B cell (primary cell): ENCODE results near the gene MYOZ2. TPM values are rescaled to one million over a fixed set of nuclear protein-coding genes. Genes with fewer than 3 reads are reported as not detected.

Experiments
- ATAC-seq: fragments of 200-7000 bp; cut with Tn5 transposase; one replicate; pipeline ENCODE4 v1.10.0; 2021; ENCODE audit warnings: low read depth, mild to moderate bottlenecking, moderate number of reproducible peaks, moderate library complexity
- CTCF ChIA-PET: fragments of 350-600 bp; sonication (Branson Sonifier 250); formaldehyde crosslinking; loops from one replicate; lab custom pipeline; 2021; ENCODE audit warnings: antibody characterized with exemption, inconsistent platforms; lab: Charles Lee
- POLR2A ChIA-PET: fragments of 350-600 bp; sonication (Branson Sonifier 250); formaldehyde crosslinking; loops from one replicate; lab custom pipeline; 2021; ENCODE audit warnings: antibody characterized with exemption; lab: Charles Lee
- DNase-seq: peaks from one replicate; pipeline ENCODE4 v3.0.0; 2013
- H2AFZ ChIP-seq: 2 replicates; pipeline ENCODE4 v1.6.1; 2012; ENCODE audit warnings: mild to moderate bottlenecking, low read depth, low read length; ENCODE audit not compliant: insufficient read depth, poor library complexity, severe bottlenecking
- H3K27ac ChIP-seq, 2 donors: 1 replicate in 1 of 2; 2 replicates in 1 of 2; pipeline ENCODE4 v1.5.1; 2012 to 2013; ENCODE audit warnings: low read length in 2 of 2, mild to moderate bottlenecking in 2 of 2, moderate library complexity in 1 of 2
- H3K27me3 ChIP-seq, 4 experiments: fragments of 200-600 bp in 1 of 4; sonication (generic) in 1 of 4; replicated peaks in 1 of 4; 1 replicate in 2 of 4; 2 replicates in 2 of 4; pipeline versions ENCODE4 v1.6.1 to v1.7.0; 2013 to 2016; ENCODE audit warnings: low read length in 3 of 4, mild to moderate bottlenecking in 2 of 4, mixed read lengths in 1 of 4, moderate library complexity in 1 of 4; ENCODE audit not compliant: insufficient read depth in 4 of 4, control insufficient read depth in 3 of 4; ENCODE audit errors: control extremely low read depth in 1 of 4
- H3K36me3 ChIP-seq, 2 experiments: replicated peaks in 1 of 2; 1 replicate in 1 of 2; 2 replicates in 1 of 2; pipeline versions ENCODE4 v1.6.1 to v1.7.1; 2013; ENCODE audit warnings: low read length in 1 of 2; ENCODE audit not compliant: insufficient read depth in 2 of 2, control insufficient read depth in 1 of 2; ENCODE audit errors: control extremely low read depth in 1 of 2, extremely low read depth in 1 of 2
- H3K4me1 ChIP-seq, 2 donors: fragments of 200-600 bp in 1 of 2; sonication (generic) in 1 of 2; 1 replicate in 1 of 2; 2 replicates in 1 of 2; pipeline versions ENCODE4 v1.5.1 to v1.6.1; 2013 to 2017; ENCODE audit warnings: low read length in 2 of 2; ENCODE audit not compliant: control insufficient read depth in 2 of 2, insufficient read depth in 2 of 2
- H3K4me2 ChIP-seq: replicated peaks from 2 replicates; pipeline ENCODE3; 2012; ENCODE audit warnings: mild to moderate bottlenecking, low read depth, low read length; ENCODE audit not compliant: poor library complexity, severe bottlenecking
- H3K4me3 ChIP-seq, 5 experiments: fragments of 200-600 bp in 1 of 5; sonication (generic) in 1 of 5; 1 replicate in 3 of 5; 2 replicates in 2 of 5; pipeline versions ENCODE4 v1.5.1 to v1.7.0; 2011 to 2016; ENCODE audit warnings: low read length in 4 of 5, mild to moderate bottlenecking in 4 of 5, low read depth in 2 of 5, control low read depth in 1 of 5, moderate library complexity in 1 of 5; ENCODE audit not compliant: insufficient read depth in 1 of 5; ENCODE audit errors: control extremely low read depth in 1 of 5, extremely low read depth in 1 of 5
- H3K79me2 ChIP-seq: fragments of 200-600 bp; sonication (generic); one replicate; pipeline ENCODE4 v1.6.0; 2016; ENCODE audit warnings: low read length; ENCODE audit not compliant: control insufficient read depth, insufficient read depth
- H3K9ac ChIP-seq: fragments of 200-600 bp; sonication (generic); 2 replicates; pipeline ENCODE4 v1.6.1; 2017; ENCODE audit warnings: mild to moderate bottlenecking, low read length, moderate library complexity
- H3K9me3 ChIP-seq, 3 donors: one replicate each; pipeline versions ENCODE4 v1.6.1 to v1.7.1; 2013; ENCODE audit warnings: low read length in 2 of 3; ENCODE audit not compliant: control insufficient read depth in 2 of 3, insufficient read depth in 1 of 3; ENCODE audit errors: control extremely low read depth in 1 of 3
- H4K20me1 ChIP-seq: 2 replicates; pipeline ENCODE4 v1.6.0; 2012; ENCODE audit warnings: mild to moderate bottlenecking, low read length; ENCODE audit not compliant: insufficient read depth, control insufficient read depth, poor library complexity, severe bottlenecking
- H3K27ac Mint-ChIP-seq: one replicate; pipeline ENCODE4 v1.8.0; 2021; ENCODE audit warnings: mixed read lengths
- H3K27me3 Mint-ChIP-seq: one replicate; pipeline ENCODE4 v1.8.0; 2021; ENCODE audit warnings: mixed read lengths
- H3K4me1 Mint-ChIP-seq: one replicate; pipeline ENCODE4 v1.8.0; 2021; ENCODE audit warnings: mixed read lengths
- H3K4me3 Mint-ChIP-seq: one replicate; pipeline ENCODE4 v1.8.0; 2021; ENCODE audit warnings: mixed read lengths
- H3K9me3 Mint-ChIP-seq: one replicate; pipeline ENCODE4 v1.8.0; 2022; ENCODE audit warnings: mixed read lengths; ENCODE audit not compliant: insufficient read depth
- EZH2 ChIP-seq: IDR thresholded peaks from 2 replicates; pipeline ENCODE4 v1.6.1; 2012; ENCODE audit warnings: borderline replicate concordance, low read depth, mild to moderate bottlenecking, moderate library complexity, low read length; ENCODE audit not compliant: insufficient read depth, poor library complexity, severe bottlenecking
- WGBS: methylation state at CpG from one replicate; pipeline ENCODE4 v1.1.5; 2013; ENCODE audit warnings: missing lambda C conversion rate; ENCODE audit not compliant: insufficient coverage; 5-methylcytosine and 5-hydroxymethylcytosine counted together
- intact Hi-C: fragments of 100-400 bp; cut with micrococcal nuclease; formaldehyde crosslinking; loops from one replicate; pipeline ENCODE4 v1.10.0; 2022
- polyA plus RNA-seq: library from polyadenylated mRNA; depleted of rRNA; stranded (reverse); fragments of >200 nt; gene quantifications from 2 replicates; pipeline ENCODE4 v1.2.3, GENCODE V29; 2012
- total RNA-seq, 2 donors: library from RNA; stranded (reverse); fragments of 120-200 nt in 1 of 2; gene quantifications; 1 replicate in 1 of 2; 2 replicates in 1 of 2; pipeline versions ENCODE4 v1.2.3 to v1.2.4, GENCODE V29; 2013 to 2022
- TF ChIP-seq, protein P1 (sequence below): fragments of 200-600 bp; IDR thresholded peaks from one replicate; pipeline ENCODE4 v1.8.0; 2022; ENCODE audit warnings: antibody characterized with exemption, mild to moderate bottlenecking

Gene MYOZ2
- total and polyA plus RNA-seq, 2 donors (not counting 1 experiment from before 2014, with no cell fraction given): not detected

DNA sequence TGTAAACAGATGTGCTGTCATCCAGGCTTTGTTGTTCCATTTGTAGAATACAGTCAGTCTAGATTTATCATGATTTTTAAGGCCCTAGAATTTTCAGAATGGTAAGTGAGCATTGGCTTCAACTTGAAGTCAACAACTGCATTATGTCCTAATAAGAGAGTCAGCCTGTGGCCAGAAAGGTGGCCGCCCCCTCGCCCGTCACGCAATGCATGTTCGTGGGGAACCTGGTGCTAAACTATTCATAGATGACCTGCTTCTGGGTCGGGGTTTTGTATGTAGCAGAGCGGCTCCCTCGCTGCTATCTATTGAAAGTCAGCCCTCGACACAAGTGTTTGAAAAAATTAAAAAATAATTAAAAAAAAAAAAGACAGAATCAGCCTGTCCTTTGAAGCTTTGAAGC, 101.6 kb downstream of the MYOZ2 start:
- no peak for ATAC-seq
- no peaks in the 10 kb centered on the region for H3K36me3 ChIP-seq
- CTCF ChIA-PET: no interaction called here
- DNase-seq: no peak
- TF ChIP-seq, protein P1, sequence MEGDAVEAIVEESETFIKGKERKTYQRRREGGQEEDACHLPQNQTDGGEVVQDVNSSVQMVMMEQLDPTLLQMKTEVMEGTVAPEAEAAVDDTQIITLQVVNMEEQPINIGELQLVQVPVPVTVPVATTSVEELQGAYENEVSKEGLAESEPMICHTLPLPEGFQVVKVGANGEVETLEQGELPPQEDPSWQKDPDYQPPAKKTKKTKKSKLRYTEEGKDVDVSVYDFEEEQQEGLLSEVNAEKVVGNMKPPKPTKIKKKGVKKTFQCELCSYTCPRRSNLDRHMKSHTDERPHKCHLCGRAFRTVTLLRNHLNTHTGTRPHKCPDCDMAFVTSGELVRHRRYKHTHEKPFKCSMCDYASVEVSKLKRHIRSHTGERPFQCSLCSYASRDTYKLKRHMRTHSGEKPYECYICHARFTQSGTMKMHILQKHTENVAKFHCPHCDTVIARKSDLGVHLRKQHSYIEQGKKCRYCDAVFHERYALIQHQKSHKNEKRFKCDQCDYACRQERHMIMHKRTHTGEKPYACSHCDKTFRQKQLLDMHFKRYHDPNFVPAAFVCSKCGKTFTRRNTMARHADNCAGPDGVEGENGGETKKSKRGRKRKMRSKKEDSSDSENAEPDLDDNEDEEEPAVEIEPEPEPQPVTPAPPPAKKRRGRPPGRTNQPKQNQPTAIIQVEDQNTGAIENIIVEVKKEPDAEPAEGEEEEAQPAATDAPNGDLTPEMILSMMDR: no peak
- no peak for TF ChIP-seq EZH2
- no peaks in the 10 kb centered on the region for H4K20me1 ChIP-seq
- Mint-ChIP-seq H3K4me1 (peaks cover 33% of the 10 kb centered on the region), H3K9me3 (no peaks in the 10 kb centered on the region), H3K4me3 (no peak overlapping the region), H3K27me3 (no peaks in the 10 kb centered on the region), H3K27ac (no peak overlapping the region)
- POLR2A ChIA-PET: no interaction called here
- H3K4me3 ChIP-seq: no peak overlapping the region
- H3K79me2 ChIP-seq: no peaks in the 10 kb centered on the region
- H3K4me1 ChIP-seq: peaks cover 6 to 8% of the 10 kb centered on the region in 2 donors
- no peak overlapping the region for H3K9ac ChIP-seq
- H3K27ac ChIP-seq: no peak overlapping the region
- no peaks in the 10 kb centered on the region for H3K9me3 ChIP-seq
- intact Hi-C loops: no loop called here
- no peaks in the 10 kb centered on the region for H3K27me3 ChIP-seq
- no peak overlapping the region for H2AFZ ChIP-seq
- H3K4me2 ChIP-seq: no peak overlapping the region
- WGBS: 91% methylated on average over 6 of the region's 9 CpGs

Other genes with a start within 250 kb of the MYOZ2 start
- 0.10 and 0.20 TPM in 2 replicates for gene SYNPO2, start 247.0 kb upstream of the MYOZ2 start, total RNA-seq
- 0.03 TPM in 2 replicates for gene SYNPO2, start 247.0 kb upstream of the MYOZ2 start, polyA plus RNA-seq
- gene USP53, start 76.9 kb downstream of the MYOZ2 start, total RNA-seq: 45.0 and 57.1 TPM in 2 replicates
- gene USP53, start 76.9 kb downstream of the MYOZ2 start, polyA plus RNA-seq: 5.9 and 12.9 TPM in 2 replicates
- not detected in 2 replicates for gene FABP2, start 186.3 kb downstream of the MYOZ2 start, total RNA-seq
- gene FABP2, start 186.3 kb downstream of the MYOZ2 start, polyA plus RNA-seq: not detected in 2 replicates